Cardiac muscle cell (in vitro differentiated cells and primary cell): ENCODE results near the gene ZNF454. TPM values are rescaled to one million over a fixed set of nuclear protein-coding genes. Genes with fewer than 3 reads are reported as not detected.

Source experiments
- DNase-seq, 2 donors: peaks; one replicate each; pipeline versions ENCODE4 v3.0.0 to v3.0.0-alpha.2; 2010 to 2017; ENCODE audit warnings: low read depth in 1 of 2, low spot score in 1 of 2
- H3K27ac ChIP-seq: fragments of 200-600 bp; sonication (generic); 2 replicates; pipeline ENCODE4 v1.5.1; 2016
- H3K27me3 ChIP-seq: fragments of 200-600 bp; sonication (generic); 2 replicates; pipeline ENCODE4 v1.6.0; 2016; ENCODE audit warnings: control low read depth
- H3K36me3 ChIP-seq: fragments of 200-600 bp; sonication (generic); 2 replicates; pipeline ENCODE4 v1.5.1; 2016; ENCODE audit warnings: control low read depth
- H3K4me1 ChIP-seq: fragments of 200-600 bp; sonication (generic); 2 replicates; pipeline ENCODE4 v1.8.1; 2017; ENCODE audit warnings: low read depth, mild to moderate bottlenecking, mixed run types
- H3K4me3 ChIP-seq: fragments of 200-600 bp; sonication (generic); 2 replicates; pipeline ENCODE4 v1.5.1; 2016; ENCODE audit warnings: mild to moderate bottlenecking
- H3K9me3 ChIP-seq: fragments of 200-600 bp; sonication (generic); 2 replicates; pipeline ENCODE4 v1.5.1; 2017; ENCODE audit warnings: low read depth, mild to moderate bottlenecking, control low read depth
- polyA plus RNA-seq: library from polyadenylated mRNA; unstranded; fragments of >200 nt; fragmentation: Nextera tagmentation; extraction: Ambion mirVana; gene quantifications from 2 replicates; pipeline ENCODE4 v1.2.1, GENCODE V29; 2016
- total RNA-seq: library from RNA; depleted of rRNA; stranded (reverse); fragments of >200 nt; gene quantifications from 2 replicates; pipeline ENCODE4 v1.2.3, GENCODE V29; 2016
- TF ChIP-seq, protein P1 (sequence below): IDR thresholded peaks from 2 replicates; pipeline ENCODE4 v1.5.1; 2012; ENCODE audit warnings: low read depth, mild to moderate bottlenecking, low read length

ZNF454 gene
- total and polyA plus RNA-seq, 2 experiments from 2014 or later: 0.35 to 0.92 TPM

DNA sequence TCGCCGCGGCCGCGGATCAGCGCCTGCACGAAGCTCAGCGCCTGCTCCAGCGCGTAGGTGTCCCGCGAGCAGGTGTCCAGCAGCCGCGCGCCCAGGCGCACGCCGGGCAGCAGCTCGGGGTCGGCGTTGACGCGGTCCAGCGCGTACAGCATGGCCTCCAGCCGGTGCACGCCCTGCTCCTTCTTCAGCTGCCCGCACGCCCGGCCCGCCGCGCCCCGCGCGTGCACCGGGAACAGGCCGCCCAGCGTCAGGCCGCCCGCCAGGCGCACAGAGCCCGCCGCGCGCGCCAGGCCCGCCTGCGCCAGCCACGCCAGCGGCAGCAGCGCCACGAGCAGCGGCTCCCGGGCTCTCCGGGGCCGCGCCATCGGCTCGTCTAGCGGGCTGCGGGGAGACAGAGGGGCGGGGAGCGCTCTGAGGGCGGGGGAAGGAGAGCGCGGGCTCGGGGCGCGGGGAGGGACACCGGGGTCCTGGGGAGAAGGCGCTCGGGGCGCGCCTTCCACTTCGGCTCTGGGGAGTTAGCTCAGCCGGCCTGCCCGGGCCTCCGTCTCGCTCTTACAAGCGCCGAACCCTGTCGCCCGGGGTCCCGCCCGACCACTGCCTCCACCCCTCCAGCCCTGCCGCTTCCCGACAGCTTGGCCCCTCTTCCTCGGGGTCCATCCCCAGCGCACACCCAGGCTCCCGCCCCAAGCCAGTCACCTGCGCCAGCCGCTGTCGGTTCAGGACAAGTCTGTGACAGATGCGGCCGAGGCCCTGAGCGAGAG lies 53.8 kb downstream of the ZNF454 start, which contains the start of gene GRM6:
GRM6 (minus strand) TSS at position 741 of the 761 bp plus-strand sequence; CDS start at position 365, 376 bp downstream.
- TF ChIP-seq, protein P1, sequence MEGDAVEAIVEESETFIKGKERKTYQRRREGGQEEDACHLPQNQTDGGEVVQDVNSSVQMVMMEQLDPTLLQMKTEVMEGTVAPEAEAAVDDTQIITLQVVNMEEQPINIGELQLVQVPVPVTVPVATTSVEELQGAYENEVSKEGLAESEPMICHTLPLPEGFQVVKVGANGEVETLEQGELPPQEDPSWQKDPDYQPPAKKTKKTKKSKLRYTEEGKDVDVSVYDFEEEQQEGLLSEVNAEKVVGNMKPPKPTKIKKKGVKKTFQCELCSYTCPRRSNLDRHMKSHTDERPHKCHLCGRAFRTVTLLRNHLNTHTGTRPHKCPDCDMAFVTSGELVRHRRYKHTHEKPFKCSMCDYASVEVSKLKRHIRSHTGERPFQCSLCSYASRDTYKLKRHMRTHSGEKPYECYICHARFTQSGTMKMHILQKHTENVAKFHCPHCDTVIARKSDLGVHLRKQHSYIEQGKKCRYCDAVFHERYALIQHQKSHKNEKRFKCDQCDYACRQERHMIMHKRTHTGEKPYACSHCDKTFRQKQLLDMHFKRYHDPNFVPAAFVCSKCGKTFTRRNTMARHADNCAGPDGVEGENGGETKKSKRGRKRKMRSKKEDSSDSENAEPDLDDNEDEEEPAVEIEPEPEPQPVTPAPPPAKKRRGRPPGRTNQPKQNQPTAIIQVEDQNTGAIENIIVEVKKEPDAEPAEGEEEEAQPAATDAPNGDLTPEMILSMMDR: no peak
- Histone ChIP-seq H3K9me3 (no peaks in the 10 kb centered on the region), H3K4me3 (no peak within 1 kb of the TSS), H3K27me3 (peaks cover 52% of the 10 kb centered on the region), H3K4me1 (no peaks in the 10 kb centered on the region), H3K27ac (no peak within 1 kb of the TSS), H3K36me3 (no peaks in the 10 kb centered on the region)
- DNase-seq: peak; percentile 2 to 3

DNA sequence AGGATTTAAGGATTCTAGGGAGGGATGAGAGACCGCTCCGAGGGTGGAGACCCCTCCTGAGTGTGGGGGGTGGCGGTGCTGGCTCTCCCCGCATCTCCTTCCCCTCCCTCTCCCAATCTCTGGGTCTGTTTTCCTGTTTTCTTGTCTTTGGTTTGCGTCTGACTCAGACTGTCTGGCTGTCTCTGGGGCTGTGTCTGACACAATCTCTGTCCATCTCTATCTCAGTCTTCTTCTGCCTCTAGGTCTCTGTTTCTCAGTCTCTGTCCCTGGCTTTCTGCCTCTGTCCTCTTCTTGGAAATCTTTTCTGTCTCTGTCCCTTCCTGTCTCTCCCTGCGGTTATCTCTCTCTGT lies 54.3 kb downstream of the ZNF454 start:
- peaks cover 52% of the 10 kb centered on the region for H3K27me3 ChIP-seq
- H3K36me3 ChIP-seq: no peaks in the 10 kb centered on the region
- no peak for DNase-seq
- H3K4me1 ChIP-seq: no peaks in the 10 kb centered on the region
- no peaks in the 10 kb centered on the region for H3K9me3 ChIP-seq
- no peak overlapping the region for H3K27ac ChIP-seq
- no peak overlapping the region for H3K4me3 ChIP-seq
- TF ChIP-seq, protein P1: no peak

DNA sequence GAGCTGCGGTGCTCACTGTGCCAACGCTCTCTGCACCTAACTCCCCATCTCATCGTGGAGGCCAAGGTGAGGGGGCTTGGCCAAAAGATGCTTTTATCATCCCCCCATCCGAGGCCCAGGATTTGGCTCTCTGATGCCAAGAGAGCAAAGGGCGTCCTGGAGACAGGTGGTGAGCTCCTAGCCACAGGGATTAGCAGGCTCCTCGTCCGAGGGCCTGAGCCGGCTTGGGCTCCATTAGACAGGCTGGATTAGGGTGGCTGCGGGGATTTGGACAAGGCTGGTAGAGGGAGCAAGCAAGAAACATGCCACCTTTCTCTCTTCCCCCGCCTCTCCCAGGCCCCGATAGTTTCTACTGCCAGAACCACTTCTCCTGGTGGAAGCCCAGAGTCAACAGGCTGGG lies 55.2 kb downstream of the ZNF454 start:
- H3K27me3 ChIP-seq: peaks cover 52% of the 10 kb centered on the region
- DNase-seq: no peak
- H3K4me3 ChIP-seq: no peak overlapping the region
- no peaks in the 10 kb centered on the region for H3K36me3 ChIP-seq
- H3K9me3 ChIP-seq: no peaks in the 10 kb centered on the region
- no peaks in the 10 kb centered on the region for H3K4me1 ChIP-seq
- TF ChIP-seq, protein P1: no peak
- no peak overlapping the region for H3K27ac ChIP-seq

DNA sequence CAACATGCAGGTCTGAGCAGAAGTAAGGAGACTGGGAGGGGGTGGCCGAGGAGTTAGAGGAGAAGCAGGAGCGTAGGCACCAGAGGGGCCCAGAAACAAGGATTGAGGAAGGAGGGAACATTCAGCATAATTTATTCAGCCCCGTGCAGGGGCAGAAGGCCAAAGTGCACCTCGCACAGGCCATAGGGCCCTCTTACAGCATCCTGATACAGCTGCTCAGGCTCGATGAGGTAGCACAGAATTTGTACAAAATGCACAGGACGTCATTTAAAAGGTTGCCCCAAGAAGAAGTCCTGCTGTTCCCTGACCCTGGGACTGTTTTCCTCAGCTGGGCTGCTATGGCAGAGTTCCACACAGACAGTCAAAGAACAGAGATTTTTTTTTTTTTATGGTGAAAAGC lies 56.2 kb downstream of the ZNF454 start:
- no peak for DNase-seq
- TF ChIP-seq, protein P1: no peak
- H3K4me1 ChIP-seq: no peaks in the 10 kb centered on the region

DNA sequence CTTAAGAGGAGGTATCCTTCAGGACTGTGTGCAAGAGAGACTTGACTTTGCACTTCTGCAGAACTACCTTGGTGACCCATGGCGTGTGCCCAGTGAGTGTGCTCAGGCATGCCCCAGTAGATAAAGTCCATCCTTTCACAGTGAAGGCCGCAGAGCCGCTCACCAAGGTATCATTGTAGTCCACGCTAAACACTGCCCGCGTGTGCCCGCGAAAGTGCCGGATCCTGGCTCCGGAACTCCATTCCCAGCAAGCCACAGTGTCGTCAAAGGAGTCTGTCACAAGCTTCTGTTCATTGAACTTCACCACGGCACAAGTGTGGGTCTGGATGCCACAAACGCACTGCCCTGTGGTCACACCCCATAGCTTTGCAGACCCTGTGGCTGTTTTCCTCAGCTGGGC lies 57.4 kb downstream of the ZNF454 start:
- Histone ChIP-seq H3K27me3 (peaks cover 39% of the 10 kb centered on the region), H3K4me1 (no peaks in the 10 kb centered on the region), H3K4me3 (no peak overlapping the region), H3K36me3 (no peaks in the 10 kb centered on the region), H3K27ac (no peak overlapping the region), H3K9me3 (no peaks in the 10 kb centered on the region)
- TF ChIP-seq, protein P1: no peak
- no peak for DNase-seq

More for the DNA sequence above, 56.2 kb downstream of the ZNF454 start:
- Histone ChIP-seq H3K9me3 (no peaks in the 10 kb centered on the region), H3K4me3 (no peak overlapping the region), H3K27ac (no peak overlapping the region), H3K36me3 (no peaks in the 10 kb centered on the region), H3K27me3 (peaks cover 52% of the 10 kb centered on the region)
